Gastrocnemius medialis (tissue), 4 donors: ENCODE data around the gene CHTOP. TPM values are rescaled to one million over a fixed set of nuclear protein-coding genes. Genes with fewer than 3 reads are reported as not detected.

Experiments used
- ATAC-seq, 2 donors: fragments of 150-250 bp; one replicate each; pipeline ENCODE4 v1.9.1; 2016
- DNase-seq, 2 donors: peaks; one replicate each; pipeline ENCODE4 v3.0.0-alpha.2; 2019
- H3K27ac ChIP-seq, 4 donors: fragments of 200-600 bp; sonication (generic); 1 replicate in 1 of 4; 2 replicates in 3 of 4; pipeline ENCODE4 v1.5.1; 2016 to 2018; ENCODE audit warnings: mild to moderate bottlenecking in 2 of 4, moderate library complexity in 1 of 4
- H3K27me3 ChIP-seq, 3 donors: fragments of 200-600 bp; sonication (generic) in 2 of 3; 1 replicate in 1 of 3; 2 replicates in 2 of 3; pipeline versions ENCODE4 v1.5.1 to v1.6.0; 2016 to 2019; ENCODE audit warnings: mild to moderate bottlenecking in 1 of 3, moderate library complexity in 1 of 3
- H3K36me3 ChIP-seq, 2 donors: fragments of 200-600 bp; sonication (generic) in 1 of 2; one replicate each; pipeline ENCODE4 v1.5.1; 2017 to 2018
- H3K4me1 ChIP-seq, 2 donors: fragments of 200-600 bp; sonication (generic) in 1 of 2; one replicate each; pipeline ENCODE4 v1.5.1; 2016 to 2017; ENCODE audit warnings: mild to moderate bottlenecking in 2 of 2
- H3K4me3 ChIP-seq, 4 donors: fragments of 200-600 bp; sonication (generic) in 3 of 4; 1 replicate in 1 of 4; 2 replicates in 3 of 4; pipeline ENCODE4 v1.5.1; 2016 to 2019; ENCODE audit warnings: mild to moderate bottlenecking in 2 of 4
- H3K9me3 ChIP-seq, 3 donors: fragments of 200-600 bp; sonication (generic) in 2 of 3; 1 replicate in 1 of 3; 2 replicates in 2 of 3; pipeline ENCODE4 v1.5.1; 2016 to 2019
- CTCF ChIP-seq, 5 experiments: fragments of 450-650 bp in 3 of 5; fragments of 200-600 bp in 2 of 5; sonication (generic) in 2 of 5; IDR thresholded peaks in 4 of 5; conservative IDR thresholded peaks in 1 of 5; 1 replicate in 4 of 5; 2 replicates in 1 of 5; pipeline ENCODE4 v1.5.1; 2016 to 2019; ENCODE audit warnings: antibody characterized with exemption in 5 of 5, mild to moderate bottlenecking in 3 of 5, moderate library complexity in 3 of 5
- POLR2A ChIP-seq, 2 donors: fragments of 450-650 bp; IDR thresholded peaks; one replicate each; pipeline ENCODE4 v1.6.1; 2017; ENCODE audit warnings: antibody characterized with exemption in 2 of 2, mild to moderate bottlenecking in 2 of 2, moderate library complexity in 2 of 2
- in situ Hi-C, 4 donors: fragments of 200-750 bp; cut with MboI; loops; one replicate each; pipeline versions ENCODE4 v1.15.0 to v1.8.0; 2017; ENCODE audit warnings: low sequenced_read_pairs in 4 of 4
- intact Hi-C: fragments of 100-400 bp; cut with DNase I; formaldehyde crosslinking; loops from one replicate; pipeline ENCODE4 v1.15.1; 2023; ENCODE audit warnings: low total_unique reads
- microRNA-seq, 2 donors: library from miRNA; unstranded; fragments of <30 nt; microRNA quantifications; one replicate each; pipeline ENCODE4, GENCODE V29; 2016; ENCODE audit warnings: borderline replicate concordance in 2 of 2
- total RNA-seq, 4 donors: library from RNA; depleted of rRNA; stranded (reverse); fragments of >200 nt; gene quantifications; one replicate each; pipeline versions ENCODE4 v1.1.0 to v1.2.3, GENCODE V29; 2016

The CHTOP gene
- total RNA-seq, 4 donors from 2014 or later, result 49.5 to 73.4 (median 59.1) TPM

- Histone ChIP-seq H3K4me1 (no peaks in the 10 kb centered on the region), H3K4me3 (no peak overlapping the region), H3K9me3 (no peaks in the 10 kb centered on the region), H3K27me3 (no peaks in the 10 kb centered on the region), H3K27ac (no peak overlapping the region), H3K36me3 (no peaks in the 10 kb centered on the region)
- intact Hi-C loops, result no loop called here
- no peak for ATAC-seq
- no peak for DNase-seq
- in situ Hi-C loops, result loop anchor here in 1 of 4 donors (25.0 kb wide), 1 partner anchor 294 kb away; the partner anchor contains the start of genes JTB, RAB13 and RPS27
- TF ChIP-seq POLR2A (IDR thresholded peaks at IDR 0.05) (no peak), CTCF (IDR thresholded peaks at IDR 0.05 in 4 of 5, conservative IDR thresholded peaks at IDR 0.05 in 1 of 5) (no peak)
Measured at GRCh38 chr1:153693466-153693865, 59.6 kb downstream of the CHTOP start.

Small RNAs within 50 kb of the gene (microRNA-seq; reads per million reads assigned to microRNA genes)
- 0 reads per million in 2 donors for gene MIR8083

Other genes starting within 250 kb of the CHTOP start
- gene S100A8, start 243.0 kb upstream of the CHTOP start, total RNA-seq, result 10 to 100 TPM in 2 of 4 donors, 1 to 10 TPM in 2; 4.2 to 41.6 (median 12.5) TPM
- gene S100A7A, start 217.5 kb upstream of the CHTOP start, total RNA-seq, result not detected
- not detected for gene S100A7, start 173.4 kb upstream of the CHTOP start, total RNA-seq
- gene S100A6, start 98.1 kb upstream of the CHTOP start, total RNA-seq, result 100 to 1,000 TPM; 153 to 361 (median 224) TPM
- gene S100A5, start 93.1 kb upstream of the CHTOP start, total RNA-seq, result not detected
- gene S100A4, start 88.3 kb upstream of the CHTOP start, total RNA-seq, result 100 to 1,000 TPM in 3 of 4 donors, 10 to 100 TPM in 1; 76.8 to 377 (median 144) TPM
- gene S100A3, start 84.8 kb upstream of the CHTOP start, total RNA-seq, result 1 to 10 TPM in 1 of 4 donors, under 1 TPM in 1, not detected in 2; 0.88 to 1.6 TPM
- 10 to 100 TPM in 1 of 4 donors, not detected in 3; 14.7 TPM for gene S100A2, start 68.2 kb upstream of the CHTOP start, total RNA-seq
- gene S100A16, start 20.9 kb upstream of the CHTOP start, total RNA-seq, result 10 to 100 TPM; 21.5 to 52.1 (median 40.7) TPM
- 1 to 10 TPM in 1 of 4 donors, not detected in 3; 1.8 TPM for gene S100A14, start 17.7 kb upstream of the CHTOP start, total RNA-seq
- gene S100A13, start 6.6 kb upstream of the CHTOP start, total RNA-seq, result 100 to 1,000 TPM; 113 to 237 (median 159) TPM
- gene S100A1, start 5.6 kb upstream of the CHTOP start, total RNA-seq, result 100 to 1,000 TPM; 390 to 932 (median 616) TPM
- gene SNAPIN, start 24.6 kb downstream of the CHTOP start, total RNA-seq, result 100 to 1,000 TPM in 1 of 4 donors, 10 to 100 TPM in 3; 64.0 to 127 (median 90.0) TPM
- 100 to 1,000 TPM; 110 to 138 (median 117) TPM for gene ILF2, start 36.9 kb downstream of the CHTOP start, total RNA-seq
- 1 to 10 TPM; 3.0 to 7.1 (median 4.5) TPM for gene NPR1, start 44.6 kb downstream of the CHTOP start, total RNA-seq
- 10 to 100 TPM; 16.1 to 28.0 (median 19.9) TPM for gene INTS3, start 94.0 kb downstream of the CHTOP start, total RNA-seq
- 1 to 10 TPM; 2.3 to 7.9 (median 3.7) TPM for gene SLC27A3, start 141.3 kb downstream of the CHTOP start, total RNA-seq